CD4-positive, CD25-positive, alpha-beta regulatory T cell (primary cell): ENCODE results near the gene LIPI. TPM values are rescaled to one million over a fixed set of nuclear protein-coding genes. Genes with fewer than 3 reads are reported as not detected.

Experiments
- ATAC-seq, 2 donors: fragments of 150-1000 bp; cut with Tn5 transposase; one replicate each; pipeline ENCODE4 v1.10.0; 2021; ENCODE audit warnings: low read depth in 2 of 2, moderate number of reproducible peaks in 2 of 2, moderate library complexity in 1 of 2
- DNase-seq, 3 donors: peaks; one replicate each; pipeline versions ENCODE4 v3.0.0 to v3.0.0-alpha.2; 2012 to 2022; ENCODE audit warnings: mixed read lengths in 1 of 3
- H3K27ac ChIP-seq: one replicate; pipeline ENCODE4 v1.7.0; 2013; ENCODE audit warnings: mild to moderate bottlenecking, low read length; ENCODE audit not compliant: insufficient read depth, poor library complexity, severe bottlenecking
- H3K27me3 ChIP-seq: one replicate; pipeline ENCODE4 v1.7.0; 2013; ENCODE audit warnings: low read length; ENCODE audit not compliant: control insufficient read depth, insufficient read depth
- H3K36me3 ChIP-seq: one replicate; pipeline ENCODE4 v1.7.0; 2013; ENCODE audit warnings: mild to moderate bottlenecking, low read length, moderate library complexity; ENCODE audit not compliant: control insufficient read depth, insufficient read depth
- H3K4me1 ChIP-seq: 2 replicates; pipeline ENCODE4 v1.7.0; 2013; ENCODE audit warnings: mild to moderate bottlenecking, low read length; ENCODE audit not compliant: insufficient read depth, control insufficient read depth, poor library complexity, severe bottlenecking
- H3K4me3 ChIP-seq: one replicate; pipeline ENCODE4 v1.7.0; 2013; ENCODE audit warnings: low read depth, mild to moderate bottlenecking, low read length, moderate library complexity
- H3K9me3 ChIP-seq, 2 experiments: 1 replicate in 1 of 2; 2 replicates in 1 of 2; pipeline ENCODE4 v1.7.0; 2013; ENCODE audit warnings: low read length in 2 of 2, mild to moderate bottlenecking in 1 of 2, moderate library complexity in 1 of 2; ENCODE audit not compliant: control insufficient read depth in 2 of 2
- H3K27ac Mint-ChIP-seq, 3 donors: one replicate each; pipeline ENCODE4 v1.8.0; 2020 to 2022; ENCODE audit warnings: mild to moderate bottlenecking in 3 of 3, mixed read lengths in 3 of 3, moderate library complexity in 2 of 3
- H3K27me3 Mint-ChIP-seq: one replicate; pipeline ENCODE4 v1.8.0; 2022; ENCODE audit warnings: mild to moderate bottlenecking, mixed read lengths
- H3K36me3 Mint-ChIP-seq: one replicate; pipeline ENCODE4 v1.8.0; 2020; ENCODE audit warnings: mixed read lengths
- H3K4me1 Mint-ChIP-seq, 4 donors: one replicate each; pipeline ENCODE4 v1.8.0; 2020 to 2022; ENCODE audit warnings: mixed read lengths in 4 of 4, mild to moderate bottlenecking in 1 of 4
- H3K4me3 Mint-ChIP-seq, 4 donors: one replicate each; pipeline ENCODE4 v1.8.0; 2020 to 2022; ENCODE audit warnings: mild to moderate bottlenecking in 4 of 4, mixed read lengths in 4 of 4, moderate library complexity in 3 of 4
- H3K9me3 Mint-ChIP-seq, 7 donors: one replicate each; pipeline ENCODE4 v1.8.0; 2020 to 2022; ENCODE audit warnings: mixed read lengths in 7 of 7, mild to moderate bottlenecking in 3 of 7, moderate library complexity in 2 of 7
- polyA plus RNA-seq, 4 donors: library from polyadenylated mRNA; unstranded; fragments of 300-500 nt; fragmentation: Illumina TruSeq; gene quantifications; one replicate each; pipeline ENCODE4 v1.2.3, GENCODE V29; 2021
- total RNA-seq: library from RNA; stranded (reverse); gene quantifications from one replicate; pipeline ENCODE4 v1.2.3, GENCODE V29; 2022

The LIPI gene
- total and polyA plus RNA-seq, 5 donors from 2014 or later = not detected

- no peak overlapping the region for H3K27ac Mint-ChIP-seq
- Histone ChIP-seq H3K27ac (no peak overlapping the region), H3K4me3 (no peak overlapping the region), H3K36me3 (no peaks in the 10 kb centered on the region), H3K27me3 (no peaks in the 10 kb centered on the region), H3K9me3 (no peaks in the 10 kb centered on the region), H3K4me1 (no peaks in the 10 kb centered on the region)
- peak in 1 of 2 donors; percentile 66 for ATAC-seq
- H3K9me3 Mint-ChIP-seq = peaks cover 0 to 3% (median 0%) of the 10 kb centered on the region in 7 donors
- H3K4me1 Mint-ChIP-seq = peaks cover 0 to 13% (median 3%) of the 10 kb centered on the region in 4 donors
- no peak overlapping the region for H3K4me3 Mint-ChIP-seq
- no peaks in the 10 kb centered on the region for H3K36me3 Mint-ChIP-seq
- no peak for DNase-seq
- peaks cover 6% of the 10 kb centered on the region for H3K27me3 Mint-ChIP-seq
These were observed 30.5 kb upstream of the LIPI start for GRCh38 chr21:14241297-14241696.

DNA sequence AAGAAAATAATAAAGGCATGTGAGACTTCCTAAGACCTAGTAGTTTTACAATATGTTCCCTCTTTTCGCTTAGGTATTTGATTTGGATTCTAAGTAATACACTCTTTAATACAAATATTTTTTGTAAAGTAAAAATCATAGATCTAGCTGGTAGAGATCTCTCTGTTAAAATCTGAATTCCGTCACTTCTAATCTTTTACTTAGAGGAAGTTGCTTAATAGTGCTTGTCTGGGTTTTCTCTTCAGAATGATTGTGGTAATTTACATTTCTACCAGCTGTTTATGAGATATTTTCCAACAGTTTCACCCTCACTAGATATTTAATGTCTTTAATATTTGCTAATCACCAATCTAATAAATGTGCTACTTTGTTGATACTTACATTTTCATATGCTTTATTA is 28.5 kb upstream of the LIPI start:
- Histone ChIP-seq H3K4me3 (no peak overlapping the region), H3K9me3 (no peaks in the 10 kb centered on the region), H3K27me3 (no peaks in the 10 kb centered on the region), H3K4me1 (no peaks in the 10 kb centered on the region), H3K36me3 (no peaks in the 10 kb centered on the region), H3K27ac (no peak overlapping the region)
- no peak overlapping the region for H3K27ac Mint-ChIP-seq
- peaks cover 0 to 13% (median 3%) of the 10 kb centered on the region in 4 donors for H3K4me1 Mint-ChIP-seq
- no peaks in the 10 kb centered on the region for H3K36me3 Mint-ChIP-seq
- H3K27me3 Mint-ChIP-seq = peaks cover 6% of the 10 kb centered on the region
- peaks cover 0 to 3% (median 0%) of the 10 kb centered on the region in 7 donors for H3K9me3 Mint-ChIP-seq
- H3K4me3 Mint-ChIP-seq = no peak overlapping the region
- no peak for DNase-seq
- ATAC-seq = no peak

- ATAC-seq = no peak
- Mint-ChIP-seq H3K36me3 (no peaks in the 10 kb centered on the region), H3K27me3 (no peaks in the 10 kb centered on the region), H3K9me3 (peaks cover 0 to 4% (median 0%) of the 10 kb centered on the region in 7 donors), H3K4me1 (peaks cover 0 to 6% (median 1%) of the 10 kb centered on the region in 4 donors), H3K27ac (no peak overlapping the region), H3K4me3 (no peak overlapping the region)
- Histone ChIP-seq H3K4me1 (no peaks in the 10 kb centered on the region), H3K36me3 (no peaks in the 10 kb centered on the region), H3K27me3 (no peaks in the 10 kb centered on the region), H3K4me3 (no peak overlapping the region), H3K9me3 (no peaks in the 10 kb centered on the region), H3K27ac (no peak overlapping the region)
- DNase-seq = no peak
These were observed 25.4 kb upstream of the LIPI start for GRCh38 chr21:14236180-14236579.

DNA sequence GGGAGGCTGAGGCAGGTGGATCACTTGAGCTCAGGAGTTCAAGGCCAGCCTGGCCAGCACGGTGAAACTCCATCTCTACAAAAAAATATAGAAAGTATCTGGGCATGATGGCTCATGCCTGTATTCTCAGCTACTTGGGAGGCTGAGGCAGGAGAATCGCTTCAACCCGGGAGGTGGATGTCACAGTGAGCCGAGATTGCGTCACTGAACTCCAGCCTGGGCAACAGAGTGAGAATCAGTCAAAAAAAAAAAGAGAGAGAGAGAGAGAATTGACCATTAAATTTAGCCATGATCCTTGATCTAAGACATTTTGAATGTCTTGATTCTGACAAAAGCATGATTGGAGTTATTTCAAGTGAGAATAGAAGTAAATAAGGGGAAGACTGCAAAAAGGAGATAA is 24.3 kb upstream of the LIPI start:
- Mint-ChIP-seq H3K9me3 (peaks cover 0 to 6% (median 0%) of the 10 kb centered on the region in 7 donors), H3K4me3 (no peak overlapping the region), H3K27me3 (no peaks in the 10 kb centered on the region), H3K36me3 (peaks cover 4% of the 10 kb centered on the region), H3K27ac (no peak overlapping the region), H3K4me1 (no peaks in the 10 kb centered on the region)
- H3K27ac ChIP-seq = no peak overlapping the region
- no peaks in the 10 kb centered on the region for H3K36me3 ChIP-seq
- no peak for ATAC-seq
- H3K27me3 ChIP-seq = no peaks in the 10 kb centered on the region
- no peaks in the 10 kb centered on the region for H3K9me3 ChIP-seq
- DNase-seq = no peak
- H3K4me3 ChIP-seq = no peak overlapping the region
- no peaks in the 10 kb centered on the region for H3K4me1 ChIP-seq

DNA sequence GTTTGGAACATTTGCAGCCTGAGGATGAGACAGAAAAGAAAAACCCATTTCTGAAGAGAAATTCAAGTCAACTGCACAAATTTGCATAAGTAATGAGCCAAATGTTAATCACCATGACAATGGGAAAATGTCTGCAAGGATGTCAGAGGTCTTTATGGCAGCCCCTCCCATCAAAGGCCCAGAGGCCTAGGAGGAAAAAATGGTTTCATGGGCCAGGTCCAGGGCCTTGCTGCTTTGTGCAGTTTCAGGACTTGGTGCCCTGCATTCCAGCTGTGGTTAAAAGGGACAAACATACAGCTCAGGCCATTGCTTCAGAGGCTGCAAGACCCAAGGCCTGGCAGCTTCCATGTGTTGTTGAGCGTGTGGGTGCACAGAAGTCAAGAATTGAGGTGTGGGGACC is 18.6 kb upstream of the LIPI start:
- H3K4me1 Mint-ChIP-seq = no peaks in the 10 kb centered on the region

GRCh38 chr21:14223365-14223764 is 12.6 kb upstream of the LIPI start:
- H3K9me3 ChIP-seq = peaks cover 0 to under 1% of the 10 kb centered on the region in 2 experiments
- Mint-ChIP-seq H3K9me3 (peaks cover 0 to 3% (median under 1%) of the 10 kb centered on the region in 7 donors), H3K36me3 (peaks cover 3% of the 10 kb centered on the region), H3K27me3 (no peaks in the 10 kb centered on the region), H3K27ac (no peak overlapping the region), H3K4me3 (no peak overlapping the region), H3K4me1 (peaks cover 0 to under 1% (median 0%) of the 10 kb centered on the region in 4 donors)
- H3K27me3 ChIP-seq = no peaks in the 10 kb centered on the region
- H3K4me1 ChIP-seq = no peaks in the 10 kb centered on the region
- DNase-seq (no peak), ATAC-seq (no peak)
- no peak overlapping the region for H3K4me3 ChIP-seq
- H3K27ac ChIP-seq = no peak overlapping the region
- no peaks in the 10 kb centered on the region for H3K36me3 ChIP-seq

More for the DNA sequence above, 18.6 kb upstream of the LIPI start:
- peaks cover 0 to 16% of the 10 kb centered on the region in 2 experiments for H3K9me3 ChIP-seq
- peaks cover 13% of the 10 kb centered on the region for H3K36me3 Mint-ChIP-seq
- H3K27me3 Mint-ChIP-seq = no peaks in the 10 kb centered on the region
- H3K27ac ChIP-seq = no peak overlapping the region
- H3K4me1 ChIP-seq = no peaks in the 10 kb centered on the region
- H3K4me3 ChIP-seq = no peak overlapping the region
- DNase-seq = no peak
- ATAC-seq = no peak
- H3K9me3 Mint-ChIP-seq = peaks cover 4 to 18% (median 7%) of the 10 kb centered on the region in 7 donors
- H3K4me3 Mint-ChIP-seq = no peak overlapping the region
- no peaks in the 10 kb centered on the region for H3K27me3 ChIP-seq
- no peaks in the 10 kb centered on the region for H3K36me3 ChIP-seq
- H3K27ac Mint-ChIP-seq = no peak overlapping the region

DNA sequence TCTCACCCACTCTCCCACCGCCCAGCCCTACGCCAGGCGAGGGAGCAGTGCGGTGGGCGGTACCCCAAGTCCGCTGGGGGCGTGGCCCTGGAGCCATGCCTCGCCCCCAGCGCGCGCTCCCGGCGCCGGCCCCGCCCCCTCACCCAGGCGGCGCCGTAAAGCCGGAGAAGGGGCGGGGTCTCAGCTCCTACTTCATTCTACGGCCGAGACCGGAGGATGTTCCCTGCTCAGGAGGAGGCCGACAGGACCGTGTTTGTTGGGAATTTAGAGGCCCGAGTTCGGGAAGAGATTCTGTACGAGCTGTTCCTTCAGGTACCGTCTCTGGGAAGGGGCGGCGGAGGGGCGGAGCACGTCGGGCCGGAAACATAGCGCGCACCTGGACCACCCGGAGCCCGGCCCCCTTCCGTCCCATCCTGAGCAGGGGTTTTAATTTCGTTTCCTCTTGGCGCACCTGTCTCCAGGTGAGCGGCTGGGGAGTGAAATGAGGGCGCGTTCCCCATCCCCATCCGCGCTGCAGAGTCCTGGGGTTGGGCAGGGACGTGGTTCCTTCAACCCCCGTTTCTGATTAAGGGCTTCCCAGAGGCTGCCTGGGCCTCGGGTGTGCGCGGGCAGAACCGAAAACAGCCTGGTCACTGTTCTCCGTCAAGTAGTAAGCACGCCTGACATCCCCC is 5.4 kb upstream of the LIPI start, which contains the start of gene RBM11:
TSS of gene RBM11 (plus strand) at position 187 of the 671 bp plus-strand sequence. CDS start at position 217, 30 bp downstream.
- H3K4me1 Mint-ChIP-seq = peaks cover 0 to 11% (median 7%) of the 10 kb centered on the region in 4 donors
- Histone ChIP-seq H3K36me3 (no peaks in the 10 kb centered on the region), H3K27me3 (no peaks in the 10 kb centered on the region), H3K9me3 (no peaks in the 10 kb centered on the region), H3K4me3 (peak within 1 kb of the TSS; percentile 60), H3K4me1 (peaks cover 8% of the 10 kb centered on the region), H3K27ac (peak within 1 kb of the TSS; percentile 16)
- H3K9me3 Mint-ChIP-seq = no peaks in the 10 kb centered on the region
- peaks cover 16% of the 10 kb centered on the region for H3K27me3 Mint-ChIP-seq
- peak within 1 kb of the TSS in 2 of 3 donors; percentile 41 to 80 for H3K27ac Mint-ChIP-seq
- ATAC-seq (peak; percentile 87 to 92), DNase-seq (peak; percentile 50 to 79 (median 71))
- no peaks in the 10 kb centered on the region for H3K36me3 Mint-ChIP-seq
- H3K4me3 Mint-ChIP-seq = peak within 1 kb of the TSS; percentile 81 to 91 (median 86)

- Histone ChIP-seq H3K4me3 (no peak overlapping the region), H3K9me3 (no peaks in the 10 kb centered on the region), H3K36me3 (no peaks in the 10 kb centered on the region), H3K27ac (no peak overlapping the region), H3K4me1 (peaks cover 8% of the 10 kb centered on the region), H3K27me3 (no peaks in the 10 kb centered on the region)
- Mint-ChIP-seq H3K4me1 (peaks cover 0 to 11% (median 6%) of the 10 kb centered on the region in 4 donors), H3K36me3 (no peaks in the 10 kb centered on the region), H3K27me3 (peaks cover 16% of the 10 kb centered on the region), H3K4me3 (no peak overlapping the region), H3K9me3 (no peaks in the 10 kb centered on the region), H3K27ac (no peak overlapping the region)
- DNase-seq (no peak), ATAC-seq (no peak)
These were observed 2.4 kb upstream of the LIPI start for GRCh38 chr21:14213164-14213563.
